Activated naive CD4-positive, alpha-beta T cell treated with anti-CD3 and anti-CD28 coated beads for 36 hours (primary cell): ENCODE measurements around the gene DPF3. TPM values are rescaled to one million over a fixed set of nuclear protein-coding genes. Genes with fewer than 3 reads are reported as not detected.

Experiments used
- total RNA-seq, 2 experiments: library from RNA; stranded (reverse); gene quantifications; one replicate each; pipeline ENCODE4 v1.2.3, GENCODE V29; 2021

Gene DPF3
- total RNA-seq, 2 experiments from 2014 or later, result 0.29 to 0.47 TPM

Other genes starting within 250 kb of the DPF3 start
- gene DCAF4, start 32.4 kb upstream of the DPF3 start, total RNA-seq, result 10 to 100 TPM; 13.3 to 16.4 TPM
- 1 to 10 TPM; 8.5 to 9.2 TPM for gene ZFYVE1, start 133.0 kb upstream of the DPF3 start, total RNA-seq
- gene RBM25, start 164.4 kb upstream of the DPF3 start, total RNA-seq, result 10 to 100 TPM; 86.3 to 93.6 TPM
- 10 to 100 TPM; 24.5 to 26.0 TPM for gene PSEN1, start 242.4 kb upstream of the DPF3 start, total RNA-seq